GM19463 (cell line): Measurements from ENCODE around the gene SFTA2.
"Not testable (repeated sequence)": the region's sequence is repeated elsewhere in the genome, so short reads cannot be mapped to it uniquely, and the experiment has no call there.

Experiments
- ATAC-seq: cut with Tn5 transposase; IDR thresholded peaks from one replicate; pipeline ENCODE4 v1.9.1; 2021; ENCODE audit warnings: mild to moderate bottlenecking, moderate library complexity; ENCODE audit not compliant: unreplicated experiment

Gene SFTA2

DNA sequence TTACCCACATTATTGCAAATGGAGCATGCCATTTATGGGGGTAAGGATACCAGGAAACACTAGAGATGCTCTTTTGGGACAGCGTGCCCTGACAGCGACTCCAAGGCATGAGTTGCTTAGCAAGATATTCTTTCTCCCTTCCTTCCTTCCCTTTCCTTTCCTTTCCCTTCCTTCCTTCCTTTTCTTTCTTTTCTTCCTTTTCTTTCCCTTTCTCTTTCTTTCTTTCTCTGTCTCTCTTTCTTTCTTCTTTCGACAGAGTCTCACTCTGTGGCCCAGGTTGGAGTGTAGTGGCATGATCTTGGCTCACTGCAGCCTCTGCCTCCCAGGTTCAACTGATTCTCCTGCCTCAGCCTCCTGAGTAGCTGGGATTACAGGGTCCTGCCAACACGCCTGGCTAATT lies 12.1 kb upstream of the SFTA2 start:
- ATAC-seq = no peak

DNA sequence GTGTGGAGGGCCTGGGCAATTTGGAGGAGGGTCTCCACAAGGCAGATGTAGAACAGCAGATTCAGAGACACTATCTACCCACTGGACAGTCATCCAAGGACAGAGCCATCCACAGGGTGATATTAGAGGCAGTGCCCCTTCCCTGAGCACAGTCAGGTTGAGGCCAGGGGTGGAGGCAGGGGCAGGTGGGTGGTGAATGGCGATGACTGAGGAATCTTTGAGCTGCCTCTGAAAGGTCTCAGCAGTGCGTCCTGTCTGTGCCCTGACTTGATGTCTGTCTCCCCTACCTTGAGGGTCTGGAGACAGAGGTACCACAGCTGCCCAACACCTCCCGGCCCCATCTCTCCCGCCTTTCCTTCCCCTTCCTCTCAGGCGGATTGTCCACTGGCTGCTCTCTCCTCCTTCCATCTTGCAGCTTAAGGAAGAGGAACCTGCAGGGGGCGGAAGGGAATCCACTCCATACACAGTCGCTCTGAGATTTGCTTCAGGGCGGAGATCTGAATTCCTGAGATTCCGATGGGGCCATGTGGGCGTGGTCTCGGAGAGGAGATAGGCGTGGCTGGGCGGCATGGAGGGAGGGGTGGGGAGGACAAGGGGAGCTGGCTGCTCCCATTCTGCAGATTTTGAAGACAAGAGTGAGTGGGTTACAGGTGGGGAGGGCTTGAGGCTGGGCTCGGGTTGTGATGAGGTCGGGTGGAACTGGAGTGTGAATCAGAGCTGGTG lies 10.5 kb upstream of the SFTA2 start:
- no peak for ATAC-seq

DNA sequence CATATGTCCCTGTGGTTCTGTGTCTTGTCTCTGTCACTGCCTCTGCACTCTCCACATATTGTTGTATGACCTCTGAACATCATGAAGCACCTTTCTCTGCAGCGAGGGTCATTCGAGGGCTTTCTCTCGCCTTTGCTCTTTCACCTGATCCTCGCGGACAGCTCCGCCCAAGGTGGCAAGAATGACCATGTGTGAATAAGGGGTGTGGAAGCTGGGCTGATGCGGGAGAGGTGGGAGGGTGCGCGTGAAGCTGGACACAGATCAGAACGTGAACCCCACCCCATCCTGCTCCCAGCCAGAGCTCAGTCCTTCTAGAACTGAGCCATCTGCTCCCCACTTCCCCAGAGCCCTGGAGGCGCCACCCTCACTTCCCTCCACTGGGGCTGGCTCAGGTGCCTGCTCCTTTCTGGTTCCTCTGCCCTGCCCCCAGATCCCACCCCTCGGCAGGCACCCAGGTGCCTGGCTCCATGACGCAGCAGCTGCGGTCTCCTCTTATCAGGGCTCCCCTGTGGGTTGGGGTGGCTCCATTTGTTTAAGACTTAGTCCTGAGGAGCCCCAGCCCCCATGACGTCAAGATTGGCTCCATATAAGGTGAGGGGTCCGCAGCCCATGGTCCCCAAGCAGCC lies 8.5 kb upstream of the SFTA2 start, which contains the start of gene MUCL3:
MUCL3 (plus strand) TSS at position 613 of the 626 bp plus-strand sequence. CDS start 27 bp downstream, outside the sequence.
- ATAC-seq = no peak

DNA sequence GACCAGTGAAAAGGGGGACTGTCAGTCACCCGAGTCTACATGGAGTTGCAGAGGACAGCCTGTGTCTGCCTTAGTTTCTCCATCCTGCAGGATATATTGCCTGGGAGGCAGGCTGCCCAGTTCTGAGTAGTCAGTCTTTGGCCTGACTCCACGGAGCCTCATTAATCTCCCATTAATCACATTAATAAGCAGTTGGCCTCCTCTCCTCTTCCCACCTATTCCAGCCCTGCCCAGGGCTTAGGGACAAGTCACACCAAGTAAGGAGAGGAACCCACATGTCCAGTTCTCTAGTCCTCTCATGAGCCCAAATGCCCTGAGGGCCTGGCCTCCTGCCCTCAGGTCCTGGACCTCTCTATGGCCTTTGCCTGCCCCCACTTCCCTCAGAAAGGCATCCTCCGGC lies 7.5 kb upstream of the SFTA2 start:
- ATAC-seq = no peak

DNA sequence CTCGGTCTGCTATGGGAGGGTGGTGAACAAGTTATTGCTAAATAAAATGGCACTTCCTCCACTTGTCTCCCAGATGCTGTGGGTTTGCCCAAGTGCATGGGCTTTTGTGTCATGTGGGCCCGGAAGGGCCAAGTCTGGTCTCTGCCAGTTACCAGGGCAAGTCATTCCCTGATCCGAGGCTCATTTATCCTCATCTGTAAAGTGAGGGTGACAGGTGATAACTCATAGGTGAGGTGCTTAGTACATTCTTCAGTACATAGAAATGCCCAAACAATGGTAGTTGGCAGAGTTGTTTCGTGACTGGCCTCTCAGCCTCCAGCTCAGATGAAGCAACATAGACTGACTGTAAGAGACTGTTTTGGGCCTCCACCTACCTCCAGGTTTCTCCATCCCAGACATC lies 6.8 kb upstream of the SFTA2 start:
- ATAC-seq = no peak

DNA sequence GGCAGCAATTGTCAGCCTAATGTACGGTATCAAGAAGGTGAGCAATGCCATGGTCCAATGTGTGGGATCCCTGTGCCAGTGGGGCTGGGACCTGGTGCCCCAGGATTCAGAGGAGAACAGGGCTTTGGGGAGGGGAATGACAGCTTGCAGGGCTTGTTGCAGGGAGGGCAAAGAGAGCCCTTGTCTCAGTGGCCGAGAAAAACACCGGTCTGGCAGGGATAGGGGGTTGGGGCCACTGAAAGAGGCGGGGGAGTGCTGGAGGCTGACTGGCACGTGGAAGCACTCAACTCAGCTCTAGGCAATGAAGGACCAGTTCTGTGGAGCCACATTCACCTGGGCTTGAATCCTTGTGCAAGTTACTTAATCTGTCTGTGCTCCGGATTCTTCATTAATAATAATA lies 5.3 kb upstream of the SFTA2 start:
- no peak for ATAC-seq

DNA sequence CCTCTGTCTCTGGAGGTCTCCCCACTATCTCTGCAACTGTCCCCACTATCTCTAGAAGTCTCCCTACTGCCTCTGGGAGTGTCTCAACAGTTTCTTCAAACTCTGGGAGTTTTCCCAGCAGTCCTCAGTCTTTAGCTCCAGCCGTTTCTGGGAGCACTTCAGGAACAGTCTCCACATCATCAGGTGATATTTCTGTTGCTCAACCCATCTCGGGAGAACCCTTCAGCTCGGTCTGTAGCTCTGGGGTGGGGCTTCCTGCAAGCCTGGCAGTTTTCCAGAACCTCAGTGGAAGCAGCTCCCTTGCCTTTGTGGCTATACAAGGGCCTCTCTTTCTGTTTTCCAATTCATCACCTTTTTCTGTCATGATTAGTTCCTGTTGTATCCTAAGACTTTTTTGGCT lies 3.0 kb upstream of the SFTA2 start:
- no peak for ATAC-seq

DNA sequence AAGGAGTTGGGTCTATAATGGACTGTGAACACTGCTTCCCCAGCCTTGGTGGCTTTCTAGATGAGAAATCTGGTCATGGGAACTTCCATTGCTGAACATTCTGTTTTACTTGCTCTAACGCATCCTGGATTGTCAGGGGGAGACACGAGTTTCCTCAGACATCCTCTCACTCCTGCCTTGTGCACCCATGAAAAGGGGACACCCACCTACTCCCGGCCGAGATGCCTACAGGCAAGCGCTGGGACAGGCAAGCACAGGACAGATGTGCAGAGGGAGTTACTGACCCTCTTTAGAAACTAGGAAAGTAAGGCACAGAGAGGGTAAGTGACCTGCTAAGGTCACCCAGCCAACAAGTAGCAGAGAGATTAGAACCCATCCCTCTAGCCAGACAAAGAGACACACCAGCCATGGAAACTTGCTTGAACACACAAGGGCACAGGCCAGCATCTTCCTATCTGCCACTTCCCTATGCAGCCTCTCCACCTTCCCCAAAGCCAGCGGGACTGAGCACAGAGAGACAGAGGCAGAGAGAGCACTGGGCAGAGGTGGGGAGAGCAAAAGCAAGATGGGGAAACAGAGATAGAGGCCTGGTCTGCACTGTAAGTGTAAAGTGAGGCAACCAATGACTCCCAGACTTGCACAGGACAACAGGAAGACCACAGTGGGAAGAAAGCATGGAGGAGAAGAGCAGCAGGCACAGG lies 845 bp upstream of the SFTA2 start:
- no peak for ATAC-seq

DNA sequence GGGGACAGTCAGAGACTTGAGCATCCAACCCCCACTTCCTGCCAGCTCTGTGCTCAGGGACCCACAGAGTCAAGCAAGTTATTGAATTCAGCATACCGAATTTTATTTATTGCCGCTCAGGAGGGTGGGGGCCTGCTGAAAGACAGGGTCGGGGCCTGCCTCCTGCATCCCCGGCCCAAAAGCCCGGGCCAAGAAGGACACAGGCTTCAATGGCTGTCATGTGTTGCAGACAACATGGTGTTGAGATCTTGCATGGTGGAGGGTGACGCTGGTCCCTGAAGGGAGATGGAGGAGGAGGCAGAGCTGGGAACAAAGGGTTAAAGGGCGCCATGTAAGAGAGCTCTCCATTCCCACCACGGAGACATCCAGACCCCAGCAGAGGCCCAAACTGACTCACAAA lies 698 bp downstream of the SFTA2 start:
- ATAC-seq = no peak

DNA sequence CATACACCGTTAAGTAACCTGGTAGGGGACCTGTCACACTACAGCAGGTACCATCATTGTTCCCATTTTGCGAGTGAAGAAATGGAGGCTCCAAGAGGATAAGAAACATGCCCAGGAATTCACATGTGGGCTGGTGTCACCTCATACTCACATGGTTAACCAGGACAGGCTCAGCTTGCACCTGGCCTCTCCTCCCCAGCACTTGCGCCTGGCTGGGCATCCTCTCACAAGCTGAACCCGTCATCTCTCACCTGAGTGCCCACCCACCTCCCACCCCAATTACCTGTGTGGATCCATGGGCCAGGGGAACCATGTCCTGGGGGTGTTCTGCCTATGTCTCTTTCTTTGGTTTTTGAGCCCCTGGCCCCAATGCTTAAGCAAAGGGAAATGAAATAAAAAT lies 1.5 kb downstream of the SFTA2 start:
- no peak for ATAC-seq

DNA sequence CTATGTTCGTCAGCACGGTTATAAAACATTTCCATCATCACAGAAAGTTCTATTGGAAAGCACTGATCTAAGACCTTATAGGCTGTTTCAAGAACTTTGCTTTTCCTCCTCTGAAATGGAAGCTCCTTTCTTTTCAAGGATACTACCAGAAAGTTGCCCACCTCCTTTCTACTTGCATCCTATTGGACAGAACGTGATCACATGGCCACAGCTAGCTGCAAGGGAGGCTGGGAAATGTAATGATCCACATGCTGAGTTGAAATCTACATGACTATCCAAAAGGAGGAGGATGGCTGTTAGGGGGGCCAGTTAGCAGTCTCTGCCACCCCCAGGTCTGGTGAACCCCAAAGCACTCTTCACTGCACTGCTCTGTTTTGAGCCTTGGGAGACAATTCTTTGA lies 3.3 kb downstream of the SFTA2 start:
- no peak for ATAC-seq

DNA sequence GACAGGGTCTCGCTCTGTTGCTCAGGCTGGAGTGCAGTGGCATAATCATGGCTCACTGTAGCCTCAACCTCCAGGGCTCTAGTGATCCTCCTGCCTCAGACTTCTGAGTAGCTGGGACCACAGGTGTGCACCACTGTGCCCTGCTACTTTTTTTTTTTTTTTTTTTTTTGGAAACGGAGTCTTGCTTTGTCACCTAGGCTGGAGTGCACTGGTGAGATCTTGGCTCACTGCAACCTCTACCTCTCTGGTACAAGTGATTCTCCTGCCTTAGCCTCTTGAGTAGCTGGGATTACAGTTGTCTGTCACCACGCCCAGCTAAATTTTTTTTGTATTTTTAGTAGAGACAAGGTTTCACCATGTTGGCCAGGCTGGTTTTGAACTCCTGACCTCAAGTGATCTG lies 4.9 kb downstream of the SFTA2 start:
- ATAC-seq = not testable (repeated sequence)

DNA sequence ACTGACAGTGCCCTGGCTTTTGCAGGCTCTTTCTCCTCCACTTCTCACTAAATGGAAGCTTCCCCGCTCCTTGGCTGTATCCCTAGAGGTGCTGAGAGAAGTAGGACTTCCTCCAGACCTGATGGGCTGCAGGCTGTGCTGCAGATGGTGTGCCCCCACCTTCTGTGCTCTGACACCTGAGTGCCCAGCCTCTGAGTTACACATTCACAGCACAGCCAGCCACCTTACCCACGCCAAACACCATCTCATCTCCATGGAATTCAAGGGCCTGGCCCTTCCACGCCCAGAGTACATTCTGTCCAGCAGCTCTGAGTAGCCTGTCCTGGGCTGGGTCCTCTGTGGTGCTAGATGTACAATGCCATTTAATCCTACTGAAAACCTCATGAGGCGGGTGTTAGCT lies 5.3 kb downstream of the SFTA2 start:
- ATAC-seq = no peak

DNA sequence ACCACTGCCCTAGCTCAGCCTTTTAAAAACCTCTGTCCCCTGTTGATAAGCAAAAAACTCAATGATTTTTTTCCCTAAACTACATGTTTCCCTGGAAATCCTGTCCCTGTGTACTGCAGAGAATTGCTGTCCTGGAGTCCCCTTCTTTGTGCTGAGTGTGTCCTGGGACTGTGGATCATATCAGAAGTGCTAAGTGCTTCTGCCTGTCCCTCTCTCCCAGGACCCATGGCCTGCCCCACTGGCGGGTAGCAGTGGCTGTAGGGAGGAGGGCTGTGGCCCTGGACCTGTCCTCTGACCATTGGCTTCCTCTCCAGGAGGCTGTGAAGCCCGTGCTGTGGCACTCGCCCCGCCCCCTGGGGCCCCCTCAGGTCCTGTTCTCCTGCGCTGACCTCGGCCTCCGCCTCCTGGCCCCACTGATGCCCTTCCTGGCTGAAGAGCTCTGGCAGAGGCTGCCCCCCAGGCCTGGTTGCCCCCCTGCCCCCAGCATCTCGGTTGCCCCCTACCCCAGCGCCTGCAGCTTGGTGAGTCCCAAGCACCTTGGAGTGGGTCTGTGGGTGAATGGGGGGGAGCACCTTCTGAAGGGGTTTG lies 7.8 kb downstream of the SFTA2 start:
- not testable (repeated sequence) for ATAC-seq

DNA sequence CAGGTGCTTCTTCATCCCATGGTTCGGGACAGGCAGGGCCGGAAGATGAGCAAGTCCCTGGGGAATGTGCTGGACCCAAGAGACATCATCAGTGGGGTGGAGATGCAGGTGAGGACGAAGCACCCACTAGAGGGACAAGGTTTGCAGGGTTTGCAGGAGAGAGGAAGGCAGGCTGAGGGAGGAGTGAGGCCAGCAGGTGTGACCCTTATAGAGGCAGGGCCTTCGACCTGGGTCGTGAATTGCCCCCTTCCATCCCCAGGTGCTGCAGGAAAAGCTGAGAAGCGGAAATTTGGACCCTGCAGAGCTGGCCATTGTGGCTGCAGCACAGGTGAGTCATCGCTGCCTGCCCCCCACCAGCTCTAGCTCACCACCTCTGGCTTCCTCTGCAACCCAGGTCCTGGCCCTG lies 9.5 kb downstream of the SFTA2 start:
- no peak for ATAC-seq

DNA sequence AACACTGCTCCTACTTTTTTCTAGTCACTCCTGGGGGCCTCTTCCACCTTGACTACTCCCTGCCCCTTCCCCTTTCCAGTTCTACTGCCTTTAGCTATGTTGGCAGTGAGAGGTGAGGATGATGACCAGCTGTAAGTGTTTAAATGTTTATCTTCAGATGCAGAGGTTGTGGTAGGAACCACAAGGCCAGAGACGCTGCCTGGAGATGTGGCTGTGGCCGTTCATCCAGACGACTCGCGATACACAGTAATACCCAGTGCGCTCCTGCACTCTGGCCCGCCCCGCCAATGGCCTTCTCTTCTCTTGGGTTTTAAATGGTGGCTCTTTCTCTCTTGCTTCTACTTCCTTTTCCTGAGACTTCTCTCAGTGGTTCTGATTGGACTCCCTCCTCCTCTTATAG lies 13.3 kb downstream of the SFTA2 start:
- no peak for ATAC-seq

DNA sequence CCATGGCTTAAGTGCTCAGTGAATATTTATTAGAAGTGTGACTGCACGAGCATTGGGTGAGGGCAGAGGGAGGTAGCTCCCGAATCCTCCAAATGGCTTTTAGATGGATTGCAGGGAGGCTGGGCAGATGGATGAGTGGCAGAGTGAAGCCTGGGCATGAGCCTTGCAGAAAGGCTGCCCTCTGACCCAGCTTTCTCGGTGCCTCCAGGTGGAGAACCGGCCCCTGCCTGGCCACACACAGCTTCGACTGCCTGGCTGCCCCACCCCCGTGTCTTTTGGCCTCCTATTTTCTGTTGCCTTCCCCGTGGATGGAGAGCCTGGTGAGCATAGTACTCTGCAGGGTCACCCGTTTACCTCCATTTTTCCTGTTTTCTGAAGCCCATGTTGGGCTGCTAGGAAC lies 14.5 kb downstream of the SFTA2 start:
- ATAC-seq = no peak

DNA sequence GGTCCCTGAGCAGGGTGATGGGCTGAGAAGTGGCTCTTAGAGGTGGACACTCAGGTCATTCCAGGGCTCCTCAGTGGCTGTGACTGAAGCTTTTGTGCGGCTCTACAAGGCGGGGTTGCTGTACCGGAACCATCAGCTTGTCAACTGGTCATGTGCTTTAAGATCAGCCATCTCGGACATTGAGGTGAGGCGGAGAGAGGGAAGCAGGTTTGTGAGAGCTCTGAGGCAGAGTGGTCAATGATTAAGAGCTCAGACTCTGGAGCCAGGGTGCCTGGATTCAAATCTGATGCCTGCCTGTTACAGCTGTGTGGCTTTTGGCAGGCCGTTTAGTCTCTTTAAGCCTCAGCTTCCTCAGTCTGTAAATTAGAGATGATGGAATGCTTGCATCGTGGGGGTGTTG lies 14.9 kb downstream of the SFTA2 start:
- ATAC-seq = no peak

DNA sequence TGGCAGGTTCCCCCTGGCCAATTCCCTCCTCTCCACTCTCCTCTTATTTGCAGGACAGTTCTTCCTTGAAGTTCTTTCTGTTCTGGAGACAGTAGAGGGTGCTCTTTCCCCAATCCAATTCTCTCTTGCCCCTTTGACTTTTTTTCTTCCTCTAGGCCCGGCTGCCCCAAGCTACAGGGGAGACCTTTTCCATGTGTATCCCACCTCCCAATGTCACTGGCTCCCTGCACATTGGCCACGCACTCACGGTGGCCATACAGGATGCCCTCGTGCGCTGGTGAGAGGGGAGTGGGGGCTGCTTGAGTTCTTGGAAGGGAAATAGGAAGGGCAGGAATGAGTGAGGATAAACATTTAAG lies 16.4 kb downstream of the SFTA2 start:
- ATAC-seq = no peak

DNA sequence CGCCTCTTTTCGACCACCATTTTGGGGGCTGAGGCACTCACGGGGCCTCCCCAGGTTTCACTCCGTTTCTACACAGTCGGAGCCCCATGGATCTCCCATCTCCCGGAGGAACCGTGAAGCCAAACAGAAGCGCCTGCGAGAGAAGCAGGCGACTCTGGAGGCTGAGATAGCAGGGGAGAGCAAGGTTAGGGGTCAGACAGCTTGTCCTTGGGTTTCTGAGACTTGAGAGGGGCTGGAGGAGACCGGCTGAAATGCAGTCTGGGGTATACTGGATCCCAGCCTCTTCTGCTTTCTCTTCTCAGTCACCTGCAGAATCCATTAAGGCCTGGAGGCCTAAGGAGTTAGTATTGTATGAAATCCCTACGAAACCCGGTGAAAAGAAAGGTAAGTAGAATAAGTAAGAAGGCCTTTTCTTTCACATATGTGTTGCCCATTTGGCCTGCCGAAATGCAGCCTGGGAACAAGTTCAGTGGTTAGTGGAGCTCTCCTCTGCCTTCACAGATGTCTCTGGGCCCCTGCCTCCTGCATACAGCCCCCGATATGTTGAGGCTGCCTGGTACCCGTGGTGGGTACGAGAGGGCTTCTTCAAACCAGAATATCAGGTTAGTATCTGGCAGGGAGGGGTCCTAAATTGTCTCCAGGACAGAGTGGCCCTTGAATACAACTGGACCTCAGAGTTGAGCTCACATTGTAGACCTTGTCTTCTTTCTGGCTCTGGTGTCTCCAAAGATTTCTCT lies 16.9 kb downstream of the SFTA2 start:
- no peak for ATAC-seq
